ENCODE measurements around the gene KCNAB1.

DNA sequence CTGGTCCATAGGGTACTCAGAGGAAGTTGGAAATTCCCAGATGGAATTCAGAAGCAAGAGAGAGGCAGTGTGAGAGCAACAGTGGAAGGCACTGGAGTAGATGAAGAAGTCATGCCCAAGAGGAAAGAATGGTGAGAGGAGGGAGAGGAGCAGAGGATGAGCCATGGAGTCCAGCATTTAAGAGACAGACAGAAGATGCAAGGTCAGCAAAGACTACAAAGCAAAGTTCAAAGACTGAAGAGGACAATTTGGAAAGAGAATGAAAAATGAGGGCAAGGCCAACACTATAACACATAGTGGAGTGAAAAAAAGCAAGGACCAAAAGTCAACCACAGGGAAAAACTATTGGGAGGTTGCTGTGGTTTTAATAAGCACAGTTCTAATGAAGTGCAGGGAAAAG is 255.8 kb downstream of the KCNAB1 start:
- TF ChIP-seq EZH2phosphoT487 (IDR thresholded peaks at IDR 0.05; ENCODE audit: borderline replicate concordance, low read length) (no peak), EZH2 (IDR thresholded peaks at IDR 0.05; ENCODE audit: low read length, unreplicated experiment) (no peak)
- TF ChIP-seq, protein P1, sequence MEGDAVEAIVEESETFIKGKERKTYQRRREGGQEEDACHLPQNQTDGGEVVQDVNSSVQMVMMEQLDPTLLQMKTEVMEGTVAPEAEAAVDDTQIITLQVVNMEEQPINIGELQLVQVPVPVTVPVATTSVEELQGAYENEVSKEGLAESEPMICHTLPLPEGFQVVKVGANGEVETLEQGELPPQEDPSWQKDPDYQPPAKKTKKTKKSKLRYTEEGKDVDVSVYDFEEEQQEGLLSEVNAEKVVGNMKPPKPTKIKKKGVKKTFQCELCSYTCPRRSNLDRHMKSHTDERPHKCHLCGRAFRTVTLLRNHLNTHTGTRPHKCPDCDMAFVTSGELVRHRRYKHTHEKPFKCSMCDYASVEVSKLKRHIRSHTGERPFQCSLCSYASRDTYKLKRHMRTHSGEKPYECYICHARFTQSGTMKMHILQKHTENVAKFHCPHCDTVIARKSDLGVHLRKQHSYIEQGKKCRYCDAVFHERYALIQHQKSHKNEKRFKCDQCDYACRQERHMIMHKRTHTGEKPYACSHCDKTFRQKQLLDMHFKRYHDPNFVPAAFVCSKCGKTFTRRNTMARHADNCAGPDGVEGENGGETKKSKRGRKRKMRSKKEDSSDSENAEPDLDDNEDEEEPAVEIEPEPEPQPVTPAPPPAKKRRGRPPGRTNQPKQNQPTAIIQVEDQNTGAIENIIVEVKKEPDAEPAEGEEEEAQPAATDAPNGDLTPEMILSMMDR (conservative IDR thresholded peaks at IDR 0.05; ENCODE audit: low read depth, low read length) = no peak

All from PC-3 (cell line).